ENCODE results near the gene NR1I2.

NR1I2 gene

DNA sequence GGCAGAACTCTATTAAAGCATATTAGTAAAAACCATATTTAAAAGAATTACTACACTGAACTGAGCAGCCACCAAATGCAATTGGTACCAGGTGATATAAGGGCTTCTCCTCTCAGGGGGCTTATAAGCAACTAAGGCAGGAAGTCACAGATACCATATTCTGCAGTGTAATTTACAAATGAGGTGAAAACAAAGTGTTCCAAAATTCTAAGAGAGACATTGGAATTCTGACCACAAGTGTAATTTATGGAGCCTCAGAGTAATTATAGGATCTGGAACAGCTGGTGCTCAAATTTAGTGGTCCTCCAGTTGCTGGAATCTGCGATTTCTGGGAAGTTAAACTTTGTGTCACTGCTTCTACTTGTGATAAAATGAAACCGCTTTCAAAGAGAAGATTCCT is 3.1 kb upstream of the NR1I2 start:
- no peak for DNase-seq (ENCODE audit: low read depth in 3 of 3, low spot score in 1 of 3)

DNA sequence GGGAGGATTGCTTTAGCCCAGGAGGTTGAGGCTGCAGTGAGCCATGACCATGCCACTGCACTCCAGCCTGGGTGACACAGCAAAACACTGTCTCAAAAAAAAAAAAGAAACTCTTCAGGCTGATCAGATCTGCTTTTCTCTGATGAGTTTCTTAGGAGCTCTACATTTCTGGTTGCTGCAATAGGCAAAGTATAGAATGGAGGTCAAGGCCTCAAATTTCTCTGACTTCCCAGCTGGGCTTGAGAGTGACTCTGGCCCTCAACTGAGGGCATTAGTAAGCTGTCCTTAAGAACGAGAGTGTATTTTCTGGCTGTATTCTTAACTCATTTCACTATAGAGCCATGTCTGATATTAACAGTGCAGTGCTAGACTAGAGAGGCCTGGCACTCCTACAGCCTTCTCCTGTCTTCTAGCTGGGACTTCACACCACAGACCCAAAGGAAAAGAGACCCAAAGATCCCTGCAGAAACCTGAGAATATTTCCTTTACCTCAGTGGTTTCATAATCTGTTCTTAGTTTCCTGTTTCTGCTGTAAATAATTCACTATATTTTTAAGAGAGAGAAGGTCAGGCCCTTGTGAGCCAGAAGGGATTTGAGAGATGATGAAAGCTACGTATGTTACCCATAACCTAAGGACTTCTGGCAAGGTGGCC is 2.0 kb upstream of the NR1I2 start:
- DNase-seq (ENCODE audit: low read depth in 3 of 3, low spot score in 1 of 3): no peak

DNA sequence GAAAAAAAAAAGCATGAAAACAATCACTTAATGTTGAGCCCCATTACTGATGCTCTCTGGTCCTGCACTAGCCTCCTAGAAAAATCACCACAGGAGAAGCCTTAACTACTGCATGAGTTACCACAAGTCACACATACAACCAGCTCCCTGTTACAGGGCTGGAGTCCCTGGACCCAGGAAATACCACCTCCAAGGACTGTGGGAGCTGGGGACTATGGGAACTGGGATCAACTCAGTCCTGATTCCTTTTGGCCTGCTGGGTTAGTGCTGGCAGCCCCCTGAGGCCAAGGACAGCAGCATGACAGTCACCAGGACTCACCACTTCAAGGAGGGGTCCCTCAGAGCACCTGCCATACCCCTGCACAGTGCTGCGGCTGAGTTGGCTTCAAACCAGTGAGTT is 559 bp downstream of the NR1I2 start:
- no peak for DNase-seq (ENCODE audit: low read depth in 3 of 3, low spot score in 1 of 3)

DNA sequence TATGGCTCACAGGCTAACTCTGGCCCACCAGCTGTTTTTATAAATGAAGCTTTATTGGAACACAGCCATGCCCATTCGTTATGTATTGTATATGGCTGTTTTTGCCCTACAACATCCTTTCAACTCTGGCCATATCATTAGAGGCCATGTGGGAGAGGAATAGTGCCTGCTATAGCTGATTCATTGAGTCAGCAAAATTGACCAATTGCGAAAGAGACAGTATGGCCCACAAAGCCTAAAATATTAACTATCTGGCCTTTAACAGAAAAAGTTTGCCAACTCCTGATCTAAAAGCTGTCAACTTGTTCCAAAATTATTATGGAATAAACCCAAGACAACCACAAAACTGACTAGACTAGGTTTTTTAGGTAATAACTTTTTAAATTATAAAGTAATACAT is 1.4 kb downstream of the NR1I2 start:
- no peak for DNase-seq (ENCODE audit: low read depth in 3 of 3, low spot score in 1 of 3)

DNA sequence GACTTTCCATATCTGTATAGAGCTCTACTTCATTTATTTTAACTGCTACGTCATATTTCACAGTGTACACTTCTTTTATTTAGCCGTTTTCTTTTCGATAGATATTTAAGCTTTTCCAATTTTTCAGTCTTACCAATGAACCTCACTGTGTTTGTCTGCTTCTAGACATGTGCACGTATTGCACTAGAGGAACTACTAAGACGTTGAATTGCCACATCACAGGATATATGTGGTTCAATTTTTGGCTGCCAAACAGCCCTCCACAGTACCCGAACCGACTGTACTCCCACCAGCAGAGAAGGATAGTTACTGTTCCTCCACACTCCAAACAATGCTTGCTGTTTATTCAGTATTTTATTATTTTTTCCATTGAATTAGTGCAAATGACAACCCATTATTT is 2.0 kb downstream of the NR1I2 start:
- no peak for DNase-seq (ENCODE audit: low read depth in 3 of 3, low spot score in 1 of 3)

DNA sequence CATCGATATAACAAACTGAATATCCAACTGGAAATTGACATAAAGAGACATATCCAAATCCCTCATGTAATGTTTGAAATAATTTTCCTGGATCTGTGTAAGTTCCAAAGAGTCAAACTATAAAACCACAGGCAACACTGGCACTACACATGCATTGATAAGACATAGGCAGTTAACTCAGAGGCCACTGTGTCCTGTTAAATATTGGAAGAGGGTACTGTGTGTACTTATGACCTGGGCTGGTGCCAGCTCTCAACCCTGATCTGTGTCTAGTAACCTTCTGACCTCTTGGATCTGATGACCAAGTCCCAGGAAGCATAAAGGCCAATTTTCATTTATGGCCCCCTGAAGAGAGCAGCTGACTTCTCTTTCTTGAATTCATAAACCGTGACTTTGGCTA is 4.5 kb downstream of the NR1I2 start:
- DNase-seq (ENCODE audit: low read depth in 3 of 3, low spot score in 1 of 3): no peak

DNA sequence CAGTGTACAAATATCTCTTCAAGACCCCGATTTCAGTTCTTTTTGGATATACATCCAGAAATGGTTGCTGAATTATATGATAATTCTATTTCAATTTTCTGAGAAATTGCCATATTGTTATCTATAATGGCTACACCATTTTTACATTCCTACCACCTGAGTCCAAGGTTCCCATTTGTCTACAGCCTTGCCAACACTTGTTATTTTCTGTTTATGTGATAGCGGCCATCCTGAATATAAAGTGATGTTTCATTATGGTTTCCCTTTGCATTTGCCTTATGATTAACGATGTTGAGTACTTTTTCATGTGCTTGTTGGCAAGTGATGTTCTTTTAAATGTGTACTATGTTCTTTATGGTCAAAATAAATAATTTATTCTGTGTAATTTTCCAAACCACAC is 8.5 kb downstream of the NR1I2 start:
- no peak for DNase-seq (ENCODE audit: low read depth in 3 of 3, low spot score in 1 of 3)

DNA sequence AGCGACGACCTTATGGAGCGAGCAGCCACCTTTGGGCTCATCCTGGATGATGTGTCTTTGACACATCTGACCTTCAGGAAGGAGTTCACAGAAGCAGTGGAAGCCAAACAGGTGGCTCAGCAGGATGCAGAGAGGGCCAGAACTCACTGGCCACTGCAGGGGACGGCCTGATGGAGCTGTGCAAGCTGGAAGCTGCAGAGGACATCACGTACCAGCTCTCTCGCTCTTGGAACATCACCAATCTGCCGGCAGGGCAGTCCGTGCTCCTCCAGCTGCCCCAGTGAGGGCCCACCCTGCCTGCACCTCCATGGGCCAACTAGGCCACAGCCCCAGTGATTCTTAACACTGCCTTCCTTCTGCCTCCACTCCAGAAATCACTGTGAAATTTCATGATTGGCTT is 10.4 kb downstream of the NR1I2 start:
- no peak for DNase-seq (ENCODE audit: low read depth in 3 of 3, low spot score in 1 of 3)

DNA sequence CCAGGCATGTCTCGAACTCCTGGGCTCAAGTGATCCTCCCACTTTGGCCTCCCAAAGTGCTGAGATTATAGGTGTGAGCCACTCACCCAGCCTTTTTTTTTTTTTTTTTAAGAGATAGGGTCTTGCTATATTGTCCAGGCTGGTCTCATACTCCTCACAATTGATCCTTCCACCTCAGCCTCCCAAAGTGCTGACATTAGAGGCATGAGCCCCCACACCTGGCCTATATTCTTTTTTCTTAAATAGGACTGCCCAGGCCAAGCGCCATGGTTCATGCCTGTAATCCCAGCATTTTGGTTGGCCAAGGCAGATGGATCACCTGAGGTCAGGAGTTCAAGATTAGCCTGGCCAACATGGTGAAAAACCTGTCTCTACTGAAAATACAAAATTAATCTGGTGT is 12.5 kb downstream of the NR1I2 start:
- DNase-seq (ENCODE audit: low read depth in 3 of 3, low spot score in 1 of 3): no peak

DNA sequence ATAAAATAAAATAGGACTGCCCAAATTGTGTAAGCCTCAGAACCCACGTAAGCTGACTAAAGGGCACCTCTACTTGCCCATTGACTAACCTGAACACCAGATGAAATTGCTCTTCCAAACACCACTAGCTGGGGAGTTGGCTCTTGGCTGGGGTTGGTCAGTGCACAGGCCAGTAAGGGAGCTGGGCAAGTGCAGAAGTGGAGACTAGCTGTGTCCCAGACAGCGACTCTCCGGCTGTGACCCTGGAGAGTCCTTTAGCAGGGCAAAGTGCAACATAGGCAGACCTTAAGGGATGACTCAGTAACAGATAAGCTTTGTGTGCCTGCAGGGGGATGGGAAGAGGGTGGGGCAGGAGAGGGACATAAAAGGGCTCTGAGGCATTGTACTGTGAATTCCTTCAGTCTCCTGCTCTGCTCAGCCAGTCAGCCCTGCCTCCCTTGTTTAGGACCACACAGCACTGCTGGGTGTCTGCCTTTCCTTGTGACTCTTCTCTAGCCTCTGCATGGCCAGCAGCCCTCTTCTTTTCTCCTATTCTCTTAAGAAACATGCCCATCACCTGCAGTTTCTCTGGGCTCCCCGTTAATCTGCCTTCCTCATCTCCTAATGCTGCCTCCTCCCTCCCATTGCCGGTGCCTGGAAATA is 13.2 kb downstream of the NR1I2 start:
- DNase-seq (ENCODE audit: low read depth in 3 of 3, low spot score in 1 of 3): no peak

DNA sequence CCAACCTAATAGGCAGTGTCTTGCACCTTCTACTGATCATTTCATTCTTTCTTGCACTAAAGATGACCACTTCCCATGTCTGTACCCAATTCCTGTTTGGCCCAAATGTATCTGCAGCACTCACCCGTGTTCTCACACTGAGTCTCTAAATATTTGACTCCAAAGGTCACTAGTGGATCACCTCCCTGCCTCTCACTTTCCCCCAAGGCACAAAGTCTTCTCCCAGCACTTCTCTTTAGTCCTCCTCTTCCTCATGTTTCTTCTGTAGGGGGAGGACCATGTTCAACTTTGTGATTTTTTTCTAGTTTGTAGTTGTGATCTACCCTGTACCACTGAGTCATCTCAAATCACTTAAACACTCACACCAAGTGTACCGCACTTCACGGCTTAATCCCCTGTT is 13.9 kb downstream of the NR1I2 start:
- no peak for DNase-seq (ENCODE audit: low read depth in 3 of 3, low spot score in 1 of 3)

DNA sequence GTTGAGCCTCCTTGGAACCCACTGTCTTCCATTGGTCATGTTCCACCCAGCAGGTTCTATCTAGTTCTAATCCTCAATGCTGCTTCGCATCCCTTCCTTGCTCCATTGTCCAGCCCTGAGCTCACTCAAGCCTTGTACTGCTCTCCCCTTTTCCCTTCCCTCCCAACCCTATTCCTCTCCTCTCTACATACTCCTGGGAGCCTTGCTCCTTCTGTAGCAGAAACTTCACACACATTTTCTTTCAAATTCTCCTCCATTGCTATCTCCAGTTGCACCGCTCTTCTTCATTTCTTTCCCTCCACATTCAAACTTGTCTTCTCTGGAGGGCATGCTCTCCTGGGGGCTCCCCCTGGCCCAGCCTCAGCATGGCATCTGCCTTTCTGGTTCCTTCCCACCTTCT is 14.5 kb downstream of the NR1I2 start:
- no peak for DNase-seq (ENCODE audit: low read depth in 3 of 3, low spot score in 1 of 3)

DNA sequence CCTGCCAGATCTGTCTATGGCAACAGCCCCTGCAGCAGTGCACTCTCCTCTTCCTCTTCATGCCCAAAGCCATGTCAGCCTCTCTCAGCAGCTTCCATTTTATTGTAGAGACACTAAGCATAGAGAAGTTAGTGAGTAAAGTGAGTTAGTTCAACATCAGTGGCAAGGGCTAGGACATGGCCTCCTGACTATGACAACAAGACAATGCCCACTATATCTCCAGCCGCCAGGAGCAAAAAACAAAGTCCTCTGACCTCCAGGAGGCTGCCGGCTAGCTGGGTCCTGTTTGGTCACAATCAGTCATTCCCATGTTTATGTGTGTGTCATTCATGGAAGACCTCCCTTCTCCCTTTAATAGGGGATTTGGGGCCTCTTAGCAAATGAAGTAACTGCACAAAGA is 14.9 kb downstream of the NR1I2 start:
- no peak for DNase-seq (ENCODE audit: low read depth in 3 of 3, low spot score in 1 of 3)

DNA sequence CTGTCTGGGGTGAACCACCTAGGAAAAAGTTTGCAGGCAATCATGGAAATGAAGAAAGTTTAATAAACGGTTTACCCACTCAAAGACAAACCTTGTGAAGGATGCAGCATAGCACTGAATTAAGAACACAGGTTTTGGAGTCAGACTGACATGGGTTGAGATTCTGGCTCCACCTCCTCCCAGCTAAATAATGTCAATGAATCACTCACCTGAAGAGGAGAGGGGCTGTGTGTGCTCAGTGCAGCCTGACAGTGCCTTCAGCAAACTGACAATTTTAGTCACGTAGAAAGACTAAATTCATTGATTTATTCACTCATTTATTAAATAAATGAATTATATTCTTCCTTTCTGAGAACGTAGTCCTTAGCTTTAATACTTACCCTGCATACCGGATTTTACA is 18.9 kb downstream of the NR1I2 start:
- no peak for DNase-seq (ENCODE audit: low read depth in 3 of 3, low spot score in 1 of 3)

DNA sequence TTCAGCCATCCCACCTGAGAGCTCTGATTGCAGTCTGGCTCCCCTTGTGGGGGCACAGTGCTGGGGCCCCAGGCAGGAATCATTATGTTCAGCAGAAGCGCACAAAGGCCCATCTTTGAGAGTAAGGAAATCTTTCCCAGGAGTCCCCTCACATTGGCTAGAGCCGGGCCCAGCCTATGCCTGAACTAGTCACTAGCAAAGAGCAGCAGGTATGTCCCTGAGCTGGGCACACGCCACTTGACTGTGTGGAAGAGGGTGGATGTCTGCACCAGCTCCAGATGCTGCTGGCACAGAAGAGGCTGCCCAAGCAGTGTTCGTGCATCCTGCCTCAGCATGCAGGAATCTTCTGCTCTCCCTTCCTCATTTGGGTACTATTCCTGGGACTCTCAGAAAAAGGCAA is 26.3 kb downstream of the NR1I2 start:
- DNase-seq (ENCODE audit: low read depth in 3 of 3, low spot score in 1 of 3): no peak

DNA sequence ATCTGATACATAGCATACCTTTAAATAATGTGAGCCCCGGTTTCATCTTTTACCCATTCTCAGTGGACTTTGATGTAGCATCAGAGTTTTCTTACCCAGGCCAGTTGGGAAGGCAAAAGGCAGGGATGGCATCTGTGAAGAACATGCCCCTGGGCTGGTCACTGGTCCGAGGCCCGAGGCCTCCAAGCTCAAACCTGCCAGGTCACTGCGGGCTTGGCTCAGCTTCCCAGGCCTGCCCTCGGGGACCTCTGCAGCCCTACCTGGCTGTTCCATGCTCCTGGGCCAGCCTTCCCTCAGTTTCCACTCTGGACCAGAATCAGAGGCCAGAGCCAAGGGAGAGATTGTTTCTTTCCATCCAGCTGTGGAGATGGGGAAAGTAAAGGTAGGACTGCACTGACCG is 26.9 kb downstream of the NR1I2 start:
- no peak for DNase-seq (ENCODE audit: low read depth in 3 of 3, low spot score in 1 of 3)

DNA sequence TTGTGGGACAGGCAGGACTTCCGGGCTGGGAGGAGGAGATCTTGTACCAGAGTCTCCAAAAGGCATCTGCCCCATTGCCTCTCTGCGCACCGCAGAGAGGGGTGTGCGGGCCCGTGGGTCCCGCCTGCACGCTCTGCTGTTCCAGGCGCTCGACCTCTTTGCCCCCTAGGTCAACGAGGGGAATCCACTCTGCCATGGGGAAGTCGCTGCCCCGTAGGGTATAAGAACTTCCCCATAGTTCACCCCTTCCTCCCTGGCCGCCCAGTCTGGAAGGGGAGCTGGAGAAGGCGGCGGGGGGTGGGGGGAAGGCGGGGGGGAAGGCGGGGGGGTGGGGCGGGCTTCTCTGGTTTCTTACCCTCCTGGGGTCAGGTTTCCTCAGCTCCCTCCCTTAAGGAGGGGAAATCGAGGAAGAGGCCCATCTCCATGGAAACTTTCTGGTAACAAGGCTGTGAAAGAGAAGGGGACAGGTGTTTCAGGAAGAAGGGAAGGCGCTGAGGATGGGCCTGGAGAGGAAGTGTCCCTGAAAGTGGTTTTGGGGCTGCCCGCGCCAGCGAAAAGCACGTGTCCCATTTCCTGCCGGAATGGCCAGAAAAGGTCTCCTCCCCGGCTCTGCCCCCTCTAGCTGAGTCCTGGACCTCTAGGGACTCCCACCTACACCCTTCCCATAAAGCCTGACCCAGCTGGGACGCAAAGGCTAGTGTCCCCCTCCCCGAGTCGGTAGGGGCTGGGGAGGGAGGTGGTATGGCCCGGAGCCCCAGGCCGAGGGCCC is 27.5 kb downstream of the NR1I2 start:
- no peak for DNase-seq (ENCODE audit: low read depth in 3 of 3, low spot score in 1 of 3)

DNA sequence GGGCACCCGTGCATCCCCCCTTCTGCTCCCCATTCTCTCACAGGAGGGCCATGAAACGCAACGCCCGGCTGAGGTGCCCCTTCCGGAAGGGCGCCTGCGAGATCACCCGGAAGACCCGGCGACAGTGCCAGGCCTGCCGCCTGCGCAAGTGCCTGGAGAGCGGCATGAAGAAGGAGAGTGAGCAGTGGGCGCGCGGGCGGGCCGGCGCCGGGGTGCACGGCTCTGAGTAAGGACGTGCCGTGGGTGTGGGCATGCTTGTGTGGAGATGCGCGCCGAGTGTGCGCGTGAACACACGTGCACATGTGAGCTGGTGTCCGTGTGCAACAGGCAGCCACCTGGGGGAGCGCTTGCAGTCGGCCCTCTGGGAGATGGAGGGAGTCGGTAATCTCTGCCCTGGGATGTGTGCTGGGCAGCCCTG is 28.1 kb downstream of the NR1I2 start:
- DNase-seq (ENCODE audit: low read depth in 3 of 3, low spot score in 1 of 3): peak in 2 of 3 donors; percentile 22 to 54

DNA sequence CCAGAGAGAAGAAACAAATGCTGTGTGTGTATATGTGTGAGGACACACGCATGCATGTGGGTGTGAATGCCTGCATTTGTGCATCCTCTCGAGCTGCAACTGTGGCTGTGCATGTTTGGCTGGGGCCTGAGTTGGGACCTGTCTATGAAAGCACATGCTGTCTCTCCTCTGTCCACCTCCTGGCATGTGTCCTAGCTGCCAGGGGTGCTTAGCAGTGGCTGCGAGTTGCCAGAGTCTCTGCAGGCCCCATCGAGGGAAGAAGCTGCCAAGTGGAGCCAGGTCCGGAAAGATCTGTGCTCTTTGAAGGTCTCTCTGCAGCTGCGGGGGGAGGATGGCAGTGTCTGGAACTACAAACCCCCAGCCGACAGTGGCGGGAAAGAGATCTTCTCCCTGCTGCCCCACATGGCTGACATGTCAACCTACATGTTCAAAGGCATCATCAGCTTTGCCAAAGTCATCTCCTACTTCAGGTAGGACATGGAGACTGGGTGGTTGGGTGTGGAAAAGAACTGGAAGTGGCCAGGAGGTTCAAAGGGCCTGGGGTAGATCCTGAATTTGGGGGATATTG is 30.7 kb downstream of the NR1I2 start:
- DNase-seq (ENCODE audit: low read depth in 3 of 3, low spot score in 1 of 3): no peak

DNA sequence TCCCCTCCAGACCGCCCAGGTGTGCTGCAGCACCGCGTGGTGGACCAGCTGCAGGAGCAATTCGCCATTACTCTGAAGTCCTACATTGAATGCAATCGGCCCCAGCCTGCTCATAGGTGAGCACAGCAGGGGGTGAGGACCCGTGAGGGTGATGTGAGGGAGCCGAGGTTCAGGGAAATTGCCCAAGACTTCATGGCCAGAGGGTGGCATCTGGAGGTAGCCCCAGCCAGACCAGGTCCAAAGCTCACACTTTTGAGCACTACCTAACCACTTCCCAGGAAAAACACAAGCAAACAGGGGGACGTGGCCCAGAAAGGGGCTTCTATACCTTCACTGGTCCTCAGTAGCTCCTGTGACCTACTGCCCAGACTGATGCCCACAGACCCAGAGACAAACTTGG is 33.8 kb downstream of the NR1I2 start:
- no peak for DNase-seq (ENCODE audit: low read depth in 3 of 3, low spot score in 1 of 3)

DNA sequence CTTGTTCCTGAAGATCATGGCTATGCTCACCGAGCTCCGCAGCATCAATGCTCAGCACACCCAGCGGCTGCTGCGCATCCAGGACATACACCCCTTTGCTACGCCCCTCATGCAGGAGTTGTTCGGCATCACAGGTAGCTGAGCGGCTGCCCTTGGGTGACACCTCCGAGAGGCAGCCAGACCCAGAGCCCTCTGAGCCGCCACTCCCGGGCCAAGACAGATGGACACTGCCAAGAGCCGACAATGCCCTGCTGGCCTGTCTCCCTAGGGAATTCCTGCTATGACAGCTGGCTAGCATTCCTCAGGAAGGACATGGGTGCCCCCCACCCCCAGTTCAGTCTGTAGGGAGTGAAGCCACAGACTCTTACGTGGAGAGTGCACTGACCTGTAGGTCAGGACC is 35.2 kb downstream of the NR1I2 start:
- DNase-seq (ENCODE audit: low read depth in 3 of 3, low spot score in 1 of 3): no peak
